H9 (cell line): Measurements from ENCODE around the gene UBAC1. TPM values are rescaled to one million over a fixed set of nuclear protein-coding genes. Genes with fewer than 3 reads are reported as not detected.

Source experiments
- DNase-seq: peaks from one replicate; pipeline ENCODE4 v3.0.0-alpha.2; 2017
- H2AFZ ChIP-seq: one replicate; pipeline ENCODE4 v1.6.1; 2013; ENCODE audit warnings: mild to moderate bottlenecking, low read length, control low read depth, moderate library complexity
- H2AK5ac ChIP-seq: 2 replicates; pipeline ENCODE4 v1.6.1; 2013; ENCODE audit warnings: low read length, control low read depth, mixed read lengths; ENCODE audit not compliant: insufficient read length
- H2BK120ac ChIP-seq: one replicate; pipeline ENCODE4 v1.6.1; 2013; ENCODE audit warnings: low read depth, mild to moderate bottlenecking, low read length, control low read depth, inconsistent platforms; ENCODE audit not compliant: poor library complexity, severe bottlenecking
- H2BK12ac ChIP-seq: 2 replicates; pipeline ENCODE4 v1.6.1; 2013; ENCODE audit warnings: low read length, control low read depth, mixed read lengths, low read depth; ENCODE audit not compliant: insufficient read length
- H2BK15ac ChIP-seq: 2 replicates; pipeline ENCODE4 v1.6.1; 2013; ENCODE audit warnings: low read depth, low read length, control low read depth
- H2BK20ac ChIP-seq: one replicate; pipeline ENCODE4 v1.6.1; 2013; ENCODE audit warnings: low read depth, mild to moderate bottlenecking, low read length, control low read depth, inconsistent platforms; ENCODE audit not compliant: poor library complexity, severe bottlenecking
- H2BK5ac ChIP-seq: 2 replicates; pipeline ENCODE4 v1.6.1; 2013; ENCODE audit warnings: low read length, control low read depth, mixed read lengths; ENCODE audit not compliant: insufficient read length
- H3K14ac ChIP-seq: 2 replicates; pipeline ENCODE4 v1.6.1; 2013; ENCODE audit warnings: low read length, control low read depth; ENCODE audit not compliant: insufficient read depth
- H3K18ac ChIP-seq: 2 replicates; pipeline ENCODE4 v1.6.1; 2013; ENCODE audit warnings: low read depth, mild to moderate bottlenecking, mixed read lengths, low read length, control low read depth; ENCODE audit not compliant: insufficient read length
- H3K23ac ChIP-seq: 2 replicates; pipeline ENCODE4 v1.6.1; 2013; ENCODE audit warnings: low read length, control low read depth, mixed read lengths, low read depth; ENCODE audit not compliant: insufficient read length
- H3K23me2 ChIP-seq: 2 replicates; pipeline ENCODE4 v1.6.1; 2013; ENCODE audit warnings: low read depth, mild to moderate bottlenecking, mixed read lengths, low read length, control low read depth; ENCODE audit not compliant: insufficient read length, poor library complexity, severe bottlenecking
- H3K27ac ChIP-seq: 2 replicates; pipeline ENCODE4 v1.5.1; 2013; ENCODE audit warnings: low read length, control low read depth, mixed read lengths, low read depth; ENCODE audit not compliant: insufficient read length
- H3K27me3 ChIP-seq: 2 replicates; pipeline ENCODE4 v1.6.1; 2013; ENCODE audit warnings: low read length, control low read depth, inconsistent platforms; ENCODE audit not compliant: insufficient read depth
- H3K4ac ChIP-seq: 2 replicates; pipeline ENCODE4 v1.6.1; 2013; ENCODE audit warnings: low read depth, mild to moderate bottlenecking, control low read depth, inconsistent platforms, low read length, moderate library complexity
- H3K4me1 ChIP-seq: 2 replicates; pipeline ENCODE4 v1.6.1; 2013; ENCODE audit warnings: low read length, control low read depth, inconsistent platforms; ENCODE audit not compliant: insufficient read depth
- H3K4me2 ChIP-seq: 2 replicates; pipeline ENCODE4 v1.6.1; 2013; ENCODE audit warnings: low read length, control low read depth, mixed read lengths; ENCODE audit not compliant: insufficient read length, insufficient read depth
- H3K56ac ChIP-seq: 2 replicates; pipeline ENCODE4 v1.6.1; 2013; ENCODE audit warnings: low read depth, mild to moderate bottlenecking, mixed read lengths, low read length, control low read depth; ENCODE audit not compliant: insufficient read length
- H3K79me1 ChIP-seq: 2 replicates; pipeline ENCODE4 v1.6.1; 2013; ENCODE audit warnings: low read depth, mild to moderate bottlenecking, moderate library complexity, low read length, control low read depth, inconsistent platforms; ENCODE audit not compliant: insufficient read depth, poor library complexity, severe bottlenecking
- H3K79me2 ChIP-seq: 2 replicates; pipeline ENCODE4 v1.6.1; 2013; ENCODE audit warnings: low read length, control low read depth, inconsistent platforms; ENCODE audit not compliant: insufficient read depth
- H3K9ac ChIP-seq: 2 replicates; pipeline ENCODE4 v1.6.1; 2013; ENCODE audit warnings: low read length, control low read depth, mixed read lengths; ENCODE audit not compliant: insufficient read length; ENCODE audit errors: extremely low read depth
- H3K9me3 ChIP-seq: one replicate; pipeline ENCODE4 v1.6.1; 2013; ENCODE audit warnings: low read depth, low read length, inconsistent platforms; ENCODE audit not compliant: control insufficient read depth
- H3T11ph ChIP-seq: one replicate; pipeline ENCODE4 v1.6.1; 2013; ENCODE audit warnings: mild to moderate bottlenecking, low read length, control low read depth, inconsistent platforms
- H4K20me1 ChIP-seq: one replicate; pipeline ENCODE4 v1.6.1; 2013; ENCODE audit not compliant: control insufficient read depth, insufficient read length, insufficient read depth
- H4K5ac ChIP-seq: 2 replicates; pipeline ENCODE4 v1.6.1; 2013; ENCODE audit warnings: low read depth, mild to moderate bottlenecking, mixed read lengths, low read length, control low read depth; ENCODE audit not compliant: insufficient read length
- H4K8ac ChIP-seq: replicated peaks from 2 replicates; pipeline ENCODE4 v1.6.1; 2013; ENCODE audit warnings: low read length, control low read depth, mixed read lengths, low read depth; ENCODE audit not compliant: insufficient read length
- H4K91ac ChIP-seq: 2 replicates; pipeline ENCODE4 v1.6.1; 2013; ENCODE audit warnings: low read depth, mild to moderate bottlenecking, moderate library complexity, mixed read lengths, low read length, control low read depth; ENCODE audit not compliant: insufficient read length
- H3K27ac Mint-ChIP-seq, 3 experiments: 2 replicates in 2 of 3; 3 replicates in 1 of 3; pipeline ENCODE4 v1.8.0; 2020 to 2021; ENCODE audit warnings: mixed read lengths in 3 of 3, mild to moderate bottlenecking in 1 of 3, moderate library complexity in 1 of 3
- H3K27me3 Mint-ChIP-seq: 2 replicates; pipeline ENCODE4 v1.8.0; 2021; ENCODE audit warnings: low read depth, mild to moderate bottlenecking, moderate library complexity, mixed read lengths
- H3K36me3 Mint-ChIP-seq, 3 experiments: 2 replicates in 2 of 3; 3 replicates in 1 of 3; pipeline ENCODE4 v1.8.0; 2020 to 2021; ENCODE audit warnings: low read depth in 3 of 3, mixed read lengths in 3 of 3; ENCODE audit not compliant: insufficient read depth in 1 of 3
- H3K4me1 Mint-ChIP-seq, 2 experiments: 2 replicates each; pipeline ENCODE4 v1.8.0; 2020; ENCODE audit warnings: mixed read lengths in 2 of 2
- H3K4me3 Mint-ChIP-seq, 2 experiments: 2 replicates in 1 of 2; 3 replicates in 1 of 2; pipeline ENCODE4 v1.8.0; 2020 to 2021; ENCODE audit warnings: mild to moderate bottlenecking in 2 of 2, mixed read lengths in 2 of 2, moderate library complexity in 1 of 2
- H3K9me3 Mint-ChIP-seq, 2 experiments: 2 replicates in 1 of 2; 3 replicates in 1 of 2; pipeline ENCODE4 v1.8.0; 2020; ENCODE audit warnings: mild to moderate bottlenecking in 2 of 2, mixed read lengths in 2 of 2, moderate library complexity in 1 of 2
- WGBS: extraction: QIAGEN DNeasy Blood & Tissue Kit; methylation state at CpG from one replicate; pipeline ENCODE4 v1.1.7; 2013; ENCODE audit warnings: missing lambda C conversion rate, low lambda C conversion rate, mixed read lengths; ENCODE audit not compliant: insufficient read length; ENCODE audit errors: extremely low coverage; 5-methylcytosine and 5-hydroxymethylcytosine counted together
- total RNA-seq: library from RNA; stranded (reverse); gene quantifications from 2 replicates; pipeline ENCODE4 v1.2.1, GENCODE V29; 2021
- TF ChIP-seq, protein P1 (sequence below): fragments of 200-600 bp; sonication (generic); conservative IDR thresholded peaks from 3 replicates; pipeline ENCODE4 v1.8.0; 2021; ENCODE audit warnings: antibody characterized with exemption, mild to moderate bottlenecking

UBAC1 gene
- total RNA-seq, 1 experiment from 2014 or later: 47.5 TPM

DNA sequence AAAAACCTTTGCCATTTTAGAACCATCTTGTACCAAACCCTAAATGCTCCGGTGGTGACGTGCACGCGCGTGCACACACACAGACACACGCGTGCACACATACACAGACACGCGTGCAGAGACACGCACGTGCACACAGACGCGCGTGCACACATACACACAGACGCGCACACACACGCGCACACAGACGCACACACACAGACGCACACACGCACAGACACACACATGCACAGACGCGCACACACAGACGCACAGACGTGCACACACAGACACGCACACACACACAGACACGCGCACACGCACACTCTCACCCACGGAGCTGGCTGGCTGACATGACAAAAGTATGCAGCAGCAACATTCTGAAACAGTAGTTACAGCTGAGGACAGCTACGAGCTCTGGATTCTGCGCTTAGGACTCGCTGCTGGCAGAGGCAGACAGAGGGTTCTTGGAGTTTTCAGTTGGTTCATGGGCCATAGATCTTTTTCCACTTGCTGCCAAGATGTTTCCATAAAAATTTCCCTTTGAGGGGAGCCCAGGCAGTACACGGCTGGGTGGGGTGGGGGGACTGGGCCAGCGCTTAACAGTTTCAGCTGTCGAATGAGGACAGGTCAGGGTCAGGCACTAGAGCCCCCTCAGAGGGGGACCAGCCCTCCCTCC is 46.2 kb upstream of the UBAC1 start:
- H3K56ac ChIP-seq: no peak overlapping the region
- H4K5ac ChIP-seq: no peak overlapping the region
- H3K79me1 ChIP-seq: no peaks in the 10 kb centered on the region
- no peak overlapping the region for H3K27ac ChIP-seq
- 0 out of 7 replicates have a peak, but pooled peaks cover 0 to 4% (median 0%) of the 10 kb centered on the region in 3 experiments for H3K36me3 Mint-ChIP-seq
- no peak overlapping the region for H2BK15ac ChIP-seq
- H3K23me2 ChIP-seq: no peaks in the 10 kb centered on the region
- H3K9ac ChIP-seq: no peak overlapping the region
- H3K9me3 Mint-ChIP-seq: no peaks in the 10 kb centered on the region; a peak in 1 of 5 replicates
- H3K4me2 ChIP-seq: no peak overlapping the region
- H2BK20ac ChIP-seq: no peak overlapping the region
- H3K27me3 Mint-ChIP-seq: no peaks in the 10 kb centered on the region
- TF ChIP-seq, protein P1, sequence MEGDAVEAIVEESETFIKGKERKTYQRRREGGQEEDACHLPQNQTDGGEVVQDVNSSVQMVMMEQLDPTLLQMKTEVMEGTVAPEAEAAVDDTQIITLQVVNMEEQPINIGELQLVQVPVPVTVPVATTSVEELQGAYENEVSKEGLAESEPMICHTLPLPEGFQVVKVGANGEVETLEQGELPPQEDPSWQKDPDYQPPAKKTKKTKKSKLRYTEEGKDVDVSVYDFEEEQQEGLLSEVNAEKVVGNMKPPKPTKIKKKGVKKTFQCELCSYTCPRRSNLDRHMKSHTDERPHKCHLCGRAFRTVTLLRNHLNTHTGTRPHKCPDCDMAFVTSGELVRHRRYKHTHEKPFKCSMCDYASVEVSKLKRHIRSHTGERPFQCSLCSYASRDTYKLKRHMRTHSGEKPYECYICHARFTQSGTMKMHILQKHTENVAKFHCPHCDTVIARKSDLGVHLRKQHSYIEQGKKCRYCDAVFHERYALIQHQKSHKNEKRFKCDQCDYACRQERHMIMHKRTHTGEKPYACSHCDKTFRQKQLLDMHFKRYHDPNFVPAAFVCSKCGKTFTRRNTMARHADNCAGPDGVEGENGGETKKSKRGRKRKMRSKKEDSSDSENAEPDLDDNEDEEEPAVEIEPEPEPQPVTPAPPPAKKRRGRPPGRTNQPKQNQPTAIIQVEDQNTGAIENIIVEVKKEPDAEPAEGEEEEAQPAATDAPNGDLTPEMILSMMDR: no peak
- H2BK5ac ChIP-seq: no peak overlapping the region
- H3K79me2 ChIP-seq: no peaks in the 10 kb centered on the region
- H3K27me3 ChIP-seq: no peaks in the 10 kb centered on the region
- H2BK120ac ChIP-seq: no peak overlapping the region
- H3K9me3 ChIP-seq: no peaks in the 10 kb centered on the region
- H3K14ac ChIP-seq: no peak overlapping the region
- WGBS: no CpG with 5 or more reads among the region's 36 CpGs
- no peak overlapping the region for H3K4ac ChIP-seq
- DNase-seq: no peak
- no peak overlapping the region for H2BK12ac ChIP-seq
- H3K4me1 ChIP-seq: no peaks in the 10 kb centered on the region; the same call in 1 of the 2 replicates
- H2AFZ ChIP-seq: no peak overlapping the region
- no peak overlapping the region for H3K23ac ChIP-seq
- H3K18ac ChIP-seq: no peak overlapping the region
- H3K27ac Mint-ChIP-seq: peak overlapping the region in 2 of 3 experiments; percentile 30 to 69; a peak in 6 of 7 replicates
- no peaks in the 10 kb centered on the region for H4K20me1 ChIP-seq
- no peak overlapping the region for H3T11ph ChIP-seq
- H4K8ac ChIP-seq: no peak overlapping the region
- H3K4me1 Mint-ChIP-seq: peaks cover 55 to 73% of the 10 kb centered on the region in 2 experiments
- no peak overlapping the region for H4K91ac ChIP-seq
- H3K4me3 Mint-ChIP-seq: no peak overlapping the region; a peak in 1 of 5 replicates
- H2AK5ac ChIP-seq: no peak overlapping the region
